K562 (cell line): ENCODE data around the gene APOBEC3G. TPM values are rescaled to one million over a fixed set of nuclear protein-coding genes. Genes with fewer than 3 reads are reported as not detected.

Source experiments
- CAMTA2 ChIP-seq: fragments of 250-450 bp; sonication (Bioruptor Pico); conservative IDR thresholded peaks from 2 replicates; pipeline ENCODE4 v1.5.1; 2022
- DDX20 ChIP-seq: fragments of 450-650 bp; IDR thresholded peaks from 2 replicates; pipeline ENCODE4 v1.6.1; 2016; ENCODE audit warnings: missing genetic modification characterization, low read depth, mild to moderate bottlenecking, missing compliant biosample characterization, moderate library complexity
- DIDO1 ChIP-seq: fragments of 450-650 bp; IDR thresholded peaks from 2 replicates; pipeline ENCODE4 v1.6.1; 2016; ENCODE audit warnings: low read depth, missing biosample characterization, missing genetic modification characterization
- DMBX1 ChIP-seq: fragments of 250-450 bp; sonication (Bioruptor Pico); IDR thresholded peaks from 2 replicates; pipeline ENCODE4 v1.8.0; 2022; ENCODE audit warnings: inconsistent platforms, mild to moderate bottlenecking, moderate library complexity, borderline replicate concordance
- HCFC1 ChIP-seq: IDR thresholded peaks from 2 replicates; pipeline ENCODE4 v1.6.1; 2012; ENCODE audit warnings: low read depth, low read length, improper control_type of control experiment
- KLF10 ChIP-seq: fragments of 250-450 bp; sonication (Bioruptor Pico); IDR thresholded peaks from 2 replicates; pipeline ENCODE4 v1.6.1; 2021; ENCODE audit warnings: matching md5 sums
- MAFF ChIP-seq: IDR thresholded peaks from 2 replicates; pipeline ENCODE4 v1.6.1; 2012; ENCODE audit warnings: low read length, improper control_type of control experiment
- NCOR1 ChIP-seq: fragments of 450-650 bp; IDR thresholded peaks from 2 replicates; pipeline ENCODE4 v1.6.1; 2016; ENCODE audit warnings: mild to moderate bottlenecking, moderate library complexity
- NFRKB ChIP-seq: fragments of 450-650 bp; IDR thresholded peaks from 2 replicates; pipeline ENCODE4 v1.6.1; 2016; ENCODE audit warnings: low read depth
- OTX1 ChIP-seq: fragments of 450-650 bp; formaldehyde crosslinking; IDR thresholded peaks from 2 replicates; pipeline ENCODE4 v1.4.0; 2022; ENCODE audit warnings: mild to moderate bottlenecking
- PHF20 ChIP-seq: fragments of 450-650 bp; IDR thresholded peaks from 2 replicates; pipeline ENCODE4 v1.6.1; 2018; ENCODE audit not compliant: partially characterized antibody
- POLR2A ChIP-seq: fragments of 450-650 bp; conservative IDR thresholded peaks from 2 replicates; pipeline ENCODE4 v1.6.1; 2016
- POLR2B ChIP-seq: fragments of 450-650 bp; IDR thresholded peaks from 2 replicates; pipeline ENCODE4 v1.6.1; 2018; ENCODE audit warnings: low read depth; ENCODE audit not compliant: partially characterized antibody
- PTTG1 ChIP-seq: fragments of 450-650 bp; IDR thresholded peaks from 2 replicates; pipeline ENCODE4 v1.6.1; 2016; ENCODE audit warnings: low read depth, mild to moderate bottlenecking, missing genetic modification characterization, missing compliant biosample characterization
- SOX6 ChIP-seq: fragments of 450-650 bp; IDR thresholded peaks from 2 replicates; pipeline ENCODE4 v1.6.1; 2014; ENCODE audit warnings: mild to moderate bottlenecking
- SRSF9 ChIP-seq: fragments of 200-400 bp; formaldehyde crosslinking; IDR thresholded peaks from 2 replicates; pipeline ENCODE4 v1.6.1; 2017; ENCODE audit warnings: low read depth, low read length, borderline replicate concordance
- TRIM28 ChIP-seq: fragments of 450-650 bp; IDR thresholded peaks from 2 replicates; pipeline ENCODE4 v1.6.1; 2017
- ZEB2 ChIP-seq: fragments of 450-650 bp; IDR thresholded peaks from 2 replicates; pipeline ENCODE4 v1.6.1; 2016
- ZNF212 ChIP-seq: fragments of 450-650 bp; formaldehyde crosslinking; IDR thresholded peaks from 2 replicates; pipeline ENCODE4 v1.4.0; 2020; ENCODE audit warnings: mild to moderate bottlenecking
- ZNF561 ChIP-seq: fragments of 450-650 bp; formaldehyde crosslinking; conservative IDR thresholded peaks from 2 replicates; pipeline ENCODE4 v1.4.0; 2020; ENCODE audit warnings: mild to moderate bottlenecking, moderate library complexity
- polyA plus RNA-seq, 8 experiments: library from polyadenylated mRNA; depleted of rRNA in 4 of 8; stranded (reverse) in 5 of 8; unstranded in 3 of 8; fragments of >200 nt; fragmentation: Nextera tagmentation in 2 of 8; fragmentation: Illumina TruSeq in 1 of 8; extraction: Ambion mirVana in 2 of 8; extraction: Trizol in 1 of 8; gene quantifications; 2 replicates each; pipeline versions ENCODE4 v1.2.1 to v1.2.3, GENCODE V29; 2011 to 2014; ENCODE audit warnings: inconsistent platforms in 1 of 8, missing spikeins in 1 of 8
- total RNA-seq, 7 experiments: library from RNA; depleted of rRNA in 6 of 7; stranded (reverse); fragments of >200 nt in 6 of 7; fragmentation: Illumina TruSeq in 2 of 7; extraction: Trizol in 2 of 7; gene quantifications; 2 replicates each; pipeline versions ENCODE4 v1.2.1 to v1.2.3, GENCODE V29; 2011 to 2021; ENCODE audit warnings: low replicate concordance in 1 of 7
- TF ChIP-seq, protein P1 (sequence below): fragments of 250-450 bp; sonication (Bioruptor Pico); IDR thresholded peaks from 2 replicates; pipeline ENCODE4 v1.8.0; 2022; ENCODE audit warnings: moderate library complexity, mild to moderate bottlenecking, inconsistent platforms
- TF ChIP-seq, protein P2 (sequence below), 2 experiments: IDR thresholded peaks; 2 replicates each; pipeline ENCODE4 v1.6.1; 2012; ENCODE audit warnings: improper control_type of control experiment in 2 of 2, low read depth in 2 of 2, low read length in 2 of 2, borderline replicate concordance in 1 of 2
- TF ChIP-seq, protein P3 (sequence below): fragments of 250-450 bp; sonication (Bioruptor Pico); IDR thresholded peaks from 2 replicates; pipeline ENCODE4 v1.8.0; 2022; ENCODE audit warnings: moderate library complexity, mild to moderate bottlenecking, inconsistent platforms
- TF ChIP-seq, protein P4 (sequence below): fragments of 250-450 bp; sonication (Bioruptor Pico); IDR thresholded peaks from 2 replicates; pipeline ENCODE4 v1.6.1; 2021; ENCODE audit warnings: mild to moderate bottlenecking
- TF ChIP-seq, protein P5 (sequence below): fragments of 450-650 bp; IDR thresholded peaks from 2 replicates; pipeline ENCODE4 v1.6.1; 2018; ENCODE audit warnings: mild to moderate bottlenecking, low read depth; ENCODE audit not compliant: partially characterized antibody

The APOBEC3G gene
- total and polyA plus RNA-seq, 9 of the 15 experiments (the other 6 are each of a cell fraction or from before 2014, with no cell fraction given): 5.2 to 20.8 (median 11.4) TPM

DNA sequence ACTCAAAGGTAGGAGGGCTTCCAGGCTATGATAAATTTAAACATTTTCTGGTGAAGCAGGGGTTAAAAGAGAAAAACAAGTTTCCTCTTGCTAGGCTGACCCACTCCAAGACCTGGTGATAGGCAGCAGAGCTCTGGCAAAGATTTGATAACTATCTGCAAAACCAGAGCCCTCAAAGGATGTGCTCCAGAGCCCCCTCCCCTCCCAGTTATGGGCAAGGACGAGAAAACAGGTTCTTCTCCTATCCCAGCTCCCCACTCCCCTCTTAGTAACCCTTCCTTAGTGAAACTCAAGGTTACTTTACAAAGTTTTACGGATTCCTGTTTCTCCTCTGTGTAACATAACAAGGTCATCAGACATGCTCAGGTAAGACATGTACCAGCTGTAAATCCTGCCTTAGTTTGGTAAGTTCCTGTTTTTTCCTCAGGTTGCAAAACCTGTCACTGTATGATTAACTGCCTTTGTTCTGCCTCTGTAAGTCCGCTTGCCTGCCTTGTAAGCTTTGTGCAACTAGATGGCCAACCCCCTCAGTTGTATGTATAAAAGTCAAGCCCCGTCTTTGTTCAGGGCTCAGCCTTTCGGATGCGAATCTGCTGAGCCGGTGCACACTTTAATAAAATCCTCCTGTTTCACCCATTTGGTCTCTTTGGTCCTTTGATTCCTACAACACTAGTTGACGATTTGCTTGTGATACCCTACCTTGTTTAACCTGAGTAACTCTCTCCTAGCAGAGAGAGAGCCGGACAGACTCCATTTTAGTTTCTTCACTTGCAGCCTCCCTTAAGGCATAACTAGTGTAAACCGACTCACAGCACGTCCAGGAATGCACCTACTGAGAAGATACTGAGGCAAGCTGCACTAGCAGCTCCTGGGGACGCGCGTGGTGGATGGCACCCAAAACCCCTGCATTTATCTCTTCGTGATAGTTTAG, 33.8 kb downstream of the APOBEC3G start (continued):
- TF ChIP-seq ZNF561 (CRISPR knock-in tag) (no peak), OTX1 (CRISPR knock-in tag) (no peak), NCOR1 (no peak), DIDO1 (tag) (no peak), ZNF212 (CRISPR knock-in tag) (no peak), KLF10 (no peak), DMBX1 (CRISPR knock-in tag) (no peak), POLR2A (no peak), PHF20 (no peak), ZEB2 (peak; percentile 68), DDX20 (tag) (no peak), NFRKB (no peak), POLR2B (no peak), TRIM28 (no peak), SOX6 (peak; percentile 96), PTTG1 (0 out of 2 replicates have a peak, but pooled peaks have one; percentile 40), CAMTA2 (no peak), MAFF (no peak), SRSF9 (no peak), HCFC1 (no peak)
- TF ChIP-seq, protein P1, sequence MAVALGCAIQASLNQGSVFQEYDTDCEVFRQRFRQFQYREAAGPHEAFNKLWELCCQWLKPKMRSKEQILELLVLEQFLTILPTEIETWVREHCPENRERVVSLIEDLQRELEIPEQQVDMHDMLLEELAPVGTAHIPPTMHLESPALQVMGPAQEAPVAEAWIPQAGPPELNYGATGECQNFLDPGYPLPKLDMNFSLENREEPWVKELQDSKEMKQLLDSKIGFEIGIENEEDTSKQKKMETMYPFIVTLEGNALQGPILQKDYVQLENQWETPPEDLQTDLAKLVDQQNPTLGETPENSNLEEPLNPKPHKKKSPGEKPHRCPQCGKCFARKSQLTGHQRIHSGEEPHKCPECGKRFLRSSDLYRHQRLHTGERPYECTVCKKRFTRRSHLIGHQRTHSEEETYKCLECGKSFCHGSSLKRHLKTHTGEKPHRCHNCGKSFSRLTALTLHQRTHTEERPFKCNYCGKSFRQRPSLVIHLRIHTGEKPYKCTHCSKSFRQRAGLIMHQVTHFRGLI: no peak
- TF ChIP-seq, protein P2, sequence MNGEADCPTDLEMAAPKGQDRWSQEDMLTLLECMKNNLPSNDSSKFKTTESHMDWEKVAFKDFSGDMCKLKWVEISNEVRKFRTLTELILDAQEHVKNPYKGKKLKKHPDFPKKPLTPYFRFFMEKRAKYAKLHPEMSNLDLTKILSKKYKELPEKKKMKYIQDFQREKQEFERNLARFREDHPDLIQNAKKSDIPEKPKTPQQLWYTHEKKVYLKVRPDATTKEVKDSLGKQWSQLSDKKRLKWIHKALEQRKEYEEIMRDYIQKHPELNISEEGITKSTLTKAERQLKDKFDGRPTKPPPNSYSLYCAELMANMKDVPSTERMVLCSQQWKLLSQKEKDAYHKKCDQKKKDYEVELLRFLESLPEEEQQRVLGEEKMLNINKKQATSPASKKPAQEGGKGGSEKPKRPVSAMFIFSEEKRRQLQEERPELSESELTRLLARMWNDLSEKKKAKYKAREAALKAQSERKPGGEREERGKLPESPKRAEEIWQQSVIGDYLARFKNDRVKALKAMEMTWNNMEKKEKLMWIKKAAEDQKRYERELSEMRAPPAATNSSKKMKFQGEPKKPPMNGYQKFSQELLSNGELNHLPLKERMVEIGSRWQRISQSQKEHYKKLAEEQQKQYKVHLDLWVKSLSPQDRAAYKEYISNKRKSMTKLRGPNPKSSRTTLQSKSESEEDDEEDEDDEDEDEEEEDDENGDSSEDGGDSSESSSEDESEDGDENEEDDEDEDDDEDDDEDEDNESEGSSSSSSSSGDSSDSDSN (IDR thresholded peaks at IDR 0.05; ENCODE audit: borderline replicate concordance in 1 of 2, low read depth in 2 of 2, low read length in 2 of 2): no peak
- TF ChIP-seq, protein P3, sequence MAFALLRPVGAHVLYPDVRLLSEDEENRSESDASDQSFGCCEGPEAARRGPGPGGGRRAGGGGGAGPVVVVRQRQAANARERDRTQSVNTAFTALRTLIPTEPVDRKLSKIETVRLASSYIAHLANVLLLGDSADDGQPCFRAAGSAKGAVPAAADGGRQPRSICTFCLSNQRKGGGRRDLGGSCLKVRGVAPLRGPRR (CRISPR knock-in tag): no peak
- TF ChIP-seq, protein P4, sequence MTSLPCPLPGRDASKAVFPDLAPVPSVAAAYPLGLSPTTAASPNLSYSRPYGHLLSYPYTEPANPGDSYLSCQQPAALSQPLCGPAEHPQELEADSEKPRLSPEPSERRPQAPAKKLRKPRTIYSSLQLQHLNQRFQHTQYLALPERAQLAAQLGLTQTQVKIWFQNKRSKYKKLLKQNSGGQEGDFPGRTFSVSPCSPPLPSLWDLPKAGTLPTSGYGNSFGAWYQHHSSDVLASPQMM (CRISPR knock-in tag): no peak
- TF ChIP-seq, protein P5, sequence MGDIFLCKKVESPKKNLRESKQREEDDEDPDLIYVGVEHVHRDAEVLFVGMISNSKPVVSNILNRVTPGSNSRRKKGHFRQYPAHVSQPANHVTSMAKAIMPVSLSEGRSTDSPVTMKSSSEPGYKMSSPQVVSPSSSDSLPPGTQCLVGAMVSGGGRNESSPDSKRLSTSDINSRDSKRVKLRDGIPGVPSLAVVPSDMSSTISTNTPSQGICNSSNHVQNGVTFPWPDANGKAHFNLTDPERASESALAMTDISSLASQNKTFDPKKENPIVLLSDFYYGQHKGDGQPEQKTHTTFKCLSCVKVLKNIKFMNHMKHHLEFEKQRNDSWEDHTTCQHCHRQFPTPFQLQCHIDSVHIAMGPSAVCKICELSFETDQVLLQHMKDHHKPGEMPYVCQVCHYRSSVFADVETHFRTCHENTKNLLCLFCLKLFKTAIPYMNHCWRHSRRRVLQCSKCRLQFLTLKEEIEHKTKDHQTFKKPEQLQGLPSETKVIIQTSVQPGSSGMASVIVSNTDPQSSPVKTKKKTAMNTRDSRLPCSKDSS: no peak
